Peyer's patch (tissue), 4 donors: ENCODE measurements around the gene TLR10.
"Not testable (repeated sequence)": the region's sequence is repeated elsewhere in the genome, so short reads cannot be mapped to it uniquely, and the experiment has no call there.

Experiments
- CTCF ChIP-seq, 6 experiments: fragments of 450-650 bp in 4 of 6; fragments of 200-600 bp in 2 of 6; sonication (generic) in 1 of 6; IDR thresholded peaks; one replicate each; pipeline ENCODE4 v1.5.1; 2017 to 2019; ENCODE audit warnings: antibody characterized with exemption in 6 of 6, mild to moderate bottlenecking in 3 of 6, moderate library complexity in 1 of 6
- POLR2A ChIP-seq, 2 donors: fragments of 450-650 bp; IDR thresholded peaks; one replicate each; pipeline ENCODE4 v1.5.1; 2017; ENCODE audit warnings: antibody characterized with exemption in 2 of 2, mild to moderate bottlenecking in 2 of 2, moderate library complexity in 2 of 2

DNA sequence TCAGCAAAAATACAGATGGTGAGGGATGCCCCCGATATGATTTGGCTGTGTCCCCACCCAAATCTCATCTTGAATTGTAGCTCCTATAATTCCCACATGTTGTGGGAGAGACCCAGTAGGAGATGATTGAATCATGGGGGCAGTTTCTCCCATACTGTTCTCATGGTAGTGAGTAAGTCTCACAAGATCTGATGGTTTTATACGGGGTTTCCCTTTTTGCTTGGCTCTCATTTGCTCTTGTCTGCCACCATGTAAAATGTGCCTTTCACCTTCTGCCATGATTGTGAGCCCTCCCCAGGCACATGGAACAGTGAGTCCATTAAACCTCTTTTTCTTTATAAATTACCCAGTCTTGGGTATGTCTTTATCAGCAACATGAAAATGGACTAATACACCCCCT is 15.8 kb downstream of the TLR10 start:
- TF ChIP-seq CTCF, POLR2A (IDR thresholded peaks at IDR 0.05): not testable (repeated sequence)
